Smooth muscle cell (in vitro differentiated cells): ENCODE data around the gene RAB37. TPM values are rescaled to one million over a fixed set of nuclear protein-coding genes. Genes with fewer than 3 reads are reported as not detected.

ENCODE experiments used
- DNase-seq: peaks from one replicate; lab custom pipeline; 2025; ENCODE audit not compliant: unreplicated experiment; lab: John Stamatoyannopoulos, UW
- H2AFZ ChIP-seq: fragments of 200-600 bp; sonication (generic); 2 replicates; pipeline ENCODE4 v1.6.0; 2016; ENCODE audit warnings: antibody characterized with exemption, low read depth, mild to moderate bottlenecking
- H3F3A ChIP-seq: fragments of 200-600 bp; sonication (generic); 2 replicates; pipeline ENCODE4 v1.6.0; 2017; ENCODE audit warnings: antibody characterized with exemption, low read depth
- H3K27ac ChIP-seq: fragments of 200-600 bp; sonication (generic); 2 replicates; pipeline ENCODE4 v1.5.1; 2016; ENCODE audit warnings: low read depth, mild to moderate bottlenecking
- H3K27me3 ChIP-seq: fragments of 200-600 bp; sonication (generic); 2 replicates; pipeline ENCODE4 v1.6.1; 2016; ENCODE audit warnings: low read depth, mild to moderate bottlenecking
- H3K36me3 ChIP-seq: fragments of 200-600 bp; sonication (generic); 2 replicates; pipeline ENCODE4 v1.5.1; 2016; ENCODE audit warnings: low read depth
- H3K4me1 ChIP-seq: fragments of 200-600 bp; sonication (generic); 2 replicates; pipeline ENCODE4 v1.5.1; 2016; ENCODE audit warnings: low read depth
- H3K4me2 ChIP-seq: fragments of 200-600 bp; sonication (generic); 2 replicates; pipeline ENCODE4 v1.6.0; 2016; ENCODE audit warnings: mild to moderate bottlenecking
- H3K4me3 ChIP-seq: fragments of 200-600 bp; sonication (generic); 2 replicates; pipeline ENCODE4 v1.5.1; 2016; ENCODE audit warnings: mild to moderate bottlenecking
- H3K79me2 ChIP-seq: fragments of 200-600 bp; sonication (generic); 2 replicates; pipeline ENCODE4 v1.6.0; 2016; ENCODE audit warnings: low read depth, mild to moderate bottlenecking
- H3K9ac ChIP-seq: fragments of 200-600 bp; sonication (generic); 2 replicates; pipeline ENCODE4 v1.6.0; 2016; ENCODE audit warnings: low read depth
- H3K9me3 ChIP-seq: fragments of 200-600 bp; sonication (generic); replicated peaks from 2 replicates; pipeline ENCODE4 v1.5.1; 2016; ENCODE audit warnings: low read depth
- H4K20me1 ChIP-seq: fragments of 200-600 bp; sonication (generic); 2 replicates; pipeline ENCODE4 v1.6.0; 2016; ENCODE audit warnings: low read depth
- CTCF ChIP-seq: fragments of 200-600 bp; sonication (generic); IDR thresholded peaks from 2 replicates; pipeline ENCODE4 v1.5.1; 2017; ENCODE audit warnings: borderline replicate concordance, mild to moderate bottlenecking, antibody characterized with exemption; ENCODE audit not compliant: insufficient read depth, poor library complexity, severe bottlenecking
- WGBS: methylation state at CpG from one replicate; pipeline ENCODE4 v1.1.7; 2016; ENCODE audit warnings: low lambda C conversion rate; 5-methylcytosine and 5-hydroxymethylcytosine counted together
- polyA plus RNA-seq: library from polyadenylated mRNA; unstranded; fragments of >200 nt; fragmentation: Nextera tagmentation; extraction: Ambion mirVana; gene quantifications from 2 replicates; pipeline ENCODE4 v1.2.1, GENCODE V29; 2016
- total RNA-seq: library from RNA; depleted of rRNA; stranded (reverse); fragments of >200 nt; gene quantifications from 2 replicates; pipeline ENCODE4 v1.2.3, GENCODE V29; 2014

RAB37 gene
- total and polyA plus RNA-seq, 2 experiments from 2014 or later = 0.16 TPM; not detected in 1

GRCh38 chr17:74694081-74694480, 43.0 kb upstream of the RAB37 start:
- whole genome bisulfite sequencing = 78% methylated on average over 4 of the region's 4 CpGs
- no peak for DNase-seq
- H3F3A ChIP-seq = no peaks in the 10 kb centered on the region
- no peaks in the 10 kb centered on the region for H3K36me3 ChIP-seq
- H3K4me3 ChIP-seq = no peak overlapping the region
- H2AFZ ChIP-seq = no peak overlapping the region
- H3K27me3 ChIP-seq = peaks cover 30% of the 10 kb centered on the region
- no peaks in the 10 kb centered on the region for H4K20me1 ChIP-seq
- TF ChIP-seq CTCF = no peak
- H3K79me2 ChIP-seq = no peaks in the 10 kb centered on the region
- H3K27ac ChIP-seq = no peak overlapping the region
- no peaks in the 10 kb centered on the region for H3K9me3 ChIP-seq
- H3K4me1 ChIP-seq = no peaks in the 10 kb centered on the region
- no peak overlapping the region for H3K4me2 ChIP-seq
- H3K9ac ChIP-seq = no peak overlapping the region

GRCh38 chr17:74695629-74696028, 41.4 kb upstream of the RAB37 start:
- H3K79me2 ChIP-seq = no peaks in the 10 kb centered on the region
- no peaks in the 10 kb centered on the region for H3K9me3 ChIP-seq
- no peak overlapping the region for H3K4me3 ChIP-seq
- H2AFZ ChIP-seq = no peak overlapping the region
- TF ChIP-seq CTCF = no peak
- H3K4me2 ChIP-seq = no peak overlapping the region
- H4K20me1 ChIP-seq = no peaks in the 10 kb centered on the region
- no peak for DNase-seq
- no peak overlapping the region for H3K27ac ChIP-seq
- peaks cover 30% of the 10 kb centered on the region for H3K27me3 ChIP-seq
- no peaks in the 10 kb centered on the region for H3F3A ChIP-seq
- H3K4me1 ChIP-seq = no peaks in the 10 kb centered on the region
- H3K36me3 ChIP-seq = no peaks in the 10 kb centered on the region
- no peak overlapping the region for H3K9ac ChIP-seq
- 84% methylated on average over 9 of the region's 11 CpGs for WGBS

- 80% methylated on average over 2 of the region's 2 CpGs for WGBS
- no peaks in the 10 kb centered on the region for H3K79me2 ChIP-seq
- H3K9me3 ChIP-seq = no peaks in the 10 kb centered on the region
- no peaks in the 10 kb centered on the region for H4K20me1 ChIP-seq
- no peak overlapping the region for H3K4me2 ChIP-seq
- no peak for DNase-seq
- no peak overlapping the region for H3K27ac ChIP-seq
- no peaks in the 10 kb centered on the region for H3K36me3 ChIP-seq
- H3K4me1 ChIP-seq = no peaks in the 10 kb centered on the region
- no peak overlapping the region for H3K4me3 ChIP-seq
- no peak overlapping the region for H2AFZ ChIP-seq
- TF ChIP-seq CTCF = no peak
- H3F3A ChIP-seq = no peaks in the 10 kb centered on the region
- no peak overlapping the region for H3K9ac ChIP-seq
- peaks cover 33% of the 10 kb centered on the region for H3K27me3 ChIP-seq
These were observed 39.5 kb upstream of the RAB37 start for GRCh38 chr17:74697515-74697914.

- H3K36me3 ChIP-seq = no peaks in the 10 kb centered on the region
These were observed 39.0 kb upstream of the RAB37 start for GRCh38 chr17:74698069-74698468.

More at GRCh38 chr17:74698069-74698468, 39.0 kb upstream of the RAB37 start:
- no peak overlapping the region for H3K4me2 ChIP-seq
- no peak overlapping the region for H3K4me3 ChIP-seq
- no peaks in the 10 kb centered on the region for H4K20me1 ChIP-seq
- no peaks in the 10 kb centered on the region for H3F3A ChIP-seq
- peaks cover 33% of the 10 kb centered on the region for H3K27me3 ChIP-seq
- H3K27ac ChIP-seq = no peak overlapping the region
- H2AFZ ChIP-seq = no peak overlapping the region
- H3K9me3 ChIP-seq = no peaks in the 10 kb centered on the region
- no peaks in the 10 kb centered on the region for H3K4me1 ChIP-seq
- WGBS = 92% methylated on average over 7 of the region's 7 CpGs
- no peak overlapping the region for H3K9ac ChIP-seq
- no peaks in the 10 kb centered on the region for H3K79me2 ChIP-seq
- DNase-seq = no peak
- no peak for TF ChIP-seq CTCF
